WTC11 (cell line): ENCODE measurements around the gene E2F4. TPM values are rescaled to one million over a fixed set of nuclear protein-coding genes. Genes with fewer than 3 reads are reported as not detected.
A peak's percentile ranks its signal among the peaks of the same experiment; 100 is the strongest.

ENCODE experiments used
- ATAC-seq: fragments of 200-7000 bp; cut with Tn5 transposase; 2 replicates; pipeline ENCODE4 v1.10.0; 2021; ENCODE audit warnings: mild to moderate bottlenecking, moderate library complexity
- CTCF ChIA-PET: fragments of 300-600 bp; sonication (Branson Sonifier 250); formaldehyde crosslinking; loops from one replicate; lab custom pipeline; 2021; ENCODE audit warnings: antibody characterized with exemption; lab: Charles Lee
- POLR2A ChIA-PET: fragments of 350-600 bp; sonication (Branson Sonifier 250); formaldehyde crosslinking; loops from one replicate; lab custom pipeline; 2021; ENCODE audit warnings: antibody characterized with exemption; lab: Charles Lee
- DNase-seq: peaks from one replicate; pipeline ENCODE4 v3.0.0; 2021; ENCODE audit warnings: low spot score
- H3K27ac Mint-ChIP-seq: 2 replicates; pipeline ENCODE4 v1.8.0; 2021; ENCODE audit warnings: mixed read lengths
- H3K27me3 Mint-ChIP-seq: 2 replicates; pipeline ENCODE4 v1.8.0; 2021; ENCODE audit warnings: low read depth, mild to moderate bottlenecking, moderate library complexity, mixed read lengths
- H3K36me3 Mint-ChIP-seq: 2 replicates; pipeline ENCODE4 v1.8.0; 2021; ENCODE audit warnings: mixed read lengths
- H3K4me1 Mint-ChIP-seq: 2 replicates; pipeline ENCODE4 v1.8.0; 2022; ENCODE audit warnings: mixed read lengths
- H3K4me3 Mint-ChIP-seq: 2 replicates; pipeline ENCODE4 v1.8.0; 2021; ENCODE audit warnings: mild to moderate bottlenecking, moderate library complexity, mixed read lengths
- H3K9me3 Mint-ChIP-seq: 2 replicates; pipeline ENCODE4 v1.8.0; 2021; ENCODE audit warnings: mixed read lengths
- ATF1 ChIP-seq: sonication (generic); formaldehyde crosslinking; IDR thresholded peaks from 2 replicates; pipeline ENCODE4 v1.8.1; 2023; ENCODE audit warnings: mild to moderate bottlenecking, moderate library complexity, missing genetic modification reagents
- CREM ChIP-seq: sonication (generic); formaldehyde crosslinking; IDR thresholded peaks from 2 replicates; pipeline ENCODE4 v1.8.1; 2022; ENCODE audit warnings: mild to moderate bottlenecking, missing genetic modification reagents, moderate library complexity
- EMX1 ChIP-seq: fragments of 250-450 bp; sonication (Bioruptor Pico); IDR thresholded peaks from 2 replicates; pipeline ENCODE4 v1.8.0; 2021; ENCODE audit warnings: mild to moderate bottlenecking
- FOXK1 ChIP-seq: sonication (generic); formaldehyde crosslinking; IDR thresholded peaks from 2 replicates; pipeline ENCODE4 v1.8.0; 2022; ENCODE audit warnings: mild to moderate bottlenecking, moderate library complexity, missing genetic modification reagents
- FOXP1 ChIP-seq: sonication (generic); formaldehyde crosslinking; IDR thresholded peaks from 2 replicates; pipeline ENCODE4 v1.8.0; 2022; ENCODE audit warnings: missing genetic modification reagents, mild to moderate bottlenecking, moderate library complexity, borderline replicate concordance
- GTF2I ChIP-seq: fragments of 250-450 bp; sonication (Bioruptor Pico); conservative IDR thresholded peaks from 2 replicates; pipeline ENCODE4 v1.4.0; 2021; ENCODE audit warnings: mild to moderate bottlenecking
- RORB ChIP-seq: fragments of 250-450 bp; sonication (Bioruptor Pico); IDR thresholded peaks from 2 replicates; pipeline ENCODE4 v1.9.0; 2021; ENCODE audit warnings: mild to moderate bottlenecking
- SP1 ChIP-seq: sonication (generic); formaldehyde crosslinking; conservative IDR thresholded peaks from 2 replicates; pipeline ENCODE4 v1.8.1; 2022; ENCODE audit warnings: missing genetic modification reagents
- TEAD4 ChIP-seq: sonication (generic); formaldehyde crosslinking; IDR thresholded peaks from 2 replicates; pipeline ENCODE4 v1.8.0; 2022; ENCODE audit warnings: mild to moderate bottlenecking, missing genetic modification reagents
- TP53 ChIP-seq: sonication (generic); formaldehyde crosslinking; IDR thresholded peaks from 2 replicates; pipeline ENCODE4 v1.8.1; 2023; ENCODE audit warnings: mild to moderate bottlenecking, missing genetic modification reagents
- ZNF671 ChIP-seq: fragments of 250-450 bp; sonication (Bioruptor Pico); IDR thresholded peaks from 2 replicates; pipeline ENCODE4 v1.8.0; 2021; ENCODE audit warnings: mild to moderate bottlenecking
- total RNA-seq: library from RNA; stranded (reverse); gene quantifications from 3 replicates; pipeline ENCODE4 v1.2.3, GENCODE V29; 2021
- TF ChIP-seq, protein P1 (sequence below): sonication (generic); formaldehyde crosslinking; IDR thresholded peaks from 2 replicates; pipeline ENCODE4 v1.8.0; 2022; ENCODE audit warnings: mild to moderate bottlenecking, missing genetic modification reagents
- TF ChIP-seq, protein P2 (sequence below): sonication (generic); formaldehyde crosslinking; conservative IDR thresholded peaks from 2 replicates; pipeline ENCODE4 v1.8.1; 2022; ENCODE audit warnings: mild to moderate bottlenecking, missing genetic modification reagents
- TF ChIP-seq, protein P3 (sequence below): sonication (generic); formaldehyde crosslinking; IDR thresholded peaks from 2 replicates; pipeline ENCODE4 v1.8.1; 2023; ENCODE audit warnings: mild to moderate bottlenecking, moderate library complexity, missing genetic modification reagents
- TF ChIP-seq, protein P4 (sequence below): sonication (generic); formaldehyde crosslinking; IDR thresholded peaks from 2 replicates; pipeline ENCODE4 v1.8.0; 2022; ENCODE audit warnings: mild to moderate bottlenecking, missing genetic modification reagents
- TF ChIP-seq, protein P5 (sequence below): sonication (generic); formaldehyde crosslinking; IDR thresholded peaks from 2 replicates; pipeline ENCODE4 v1.8.1; 2022; ENCODE audit warnings: missing genetic modification reagents, borderline replicate concordance
- TF ChIP-seq, protein P6 (sequence below): sonication (generic); formaldehyde crosslinking; IDR thresholded peaks from 2 replicates; pipeline ENCODE4 v1.8.1; 2022; ENCODE audit warnings: mild to moderate bottlenecking, missing genetic modification reagents, moderate library complexity, borderline replicate concordance
- TF ChIP-seq, protein P7 (sequence below): sonication (generic); formaldehyde crosslinking; IDR thresholded peaks from 2 replicates; pipeline ENCODE4 v1.8.0; 2022; ENCODE audit warnings: missing genetic modification reagents
- TF ChIP-seq, protein P8 (sequence below): fragments of 250-450 bp; sonication (Bioruptor Pico); IDR thresholded peaks from 2 replicates; pipeline ENCODE4 v1.9.0; 2021; ENCODE audit warnings: mild to moderate bottlenecking, borderline replicate concordance

E2F4 gene
- total RNA-seq, 1 experiment from 2014 or later: 85.0 TPM

DNA sequence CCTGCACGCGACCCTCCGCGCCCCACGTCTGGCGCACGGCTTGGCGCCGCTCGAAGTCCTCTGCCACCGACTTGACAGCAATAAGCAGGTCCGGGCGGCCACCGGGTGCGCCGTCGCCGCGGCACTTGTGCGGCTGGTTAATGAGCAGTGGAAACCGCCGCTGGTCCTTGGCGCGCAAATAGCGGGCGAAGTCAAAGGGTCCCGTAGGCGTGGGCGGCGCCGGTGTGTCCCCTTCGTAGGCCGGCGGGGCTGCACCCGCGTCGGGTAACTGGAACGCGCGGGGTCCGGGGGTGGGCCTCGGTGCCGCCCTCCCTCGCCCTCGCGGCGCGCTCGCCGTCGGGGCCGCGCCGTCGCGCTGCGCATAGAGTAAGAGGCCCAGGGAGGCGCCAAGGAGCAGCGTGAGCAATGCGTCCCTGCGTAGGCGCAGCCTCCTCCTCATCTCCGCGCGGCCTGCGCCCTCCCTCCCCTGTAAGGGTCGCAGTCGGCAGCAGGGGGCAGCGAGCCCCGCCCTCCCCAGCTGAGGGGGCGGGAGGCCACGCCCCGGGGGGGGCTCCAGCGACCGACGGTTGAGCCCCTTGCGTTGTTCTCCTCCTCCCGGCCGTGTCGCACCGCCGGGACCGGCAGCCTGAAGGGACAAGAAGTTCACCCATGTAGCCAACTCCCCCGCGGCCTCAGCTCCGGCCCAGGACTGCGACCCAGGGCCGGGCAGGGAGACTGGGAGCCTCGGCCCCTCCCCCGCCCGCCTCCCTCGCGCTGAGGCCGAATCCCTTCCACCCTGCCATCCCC, 41.7 kb upstream of the E2F4 start (continued):
- peak; percentile 18; the same call in 1 of the 2 replicates for TF ChIP-seq EMX1 (CRISPR knock-in tag)
- TF ChIP-seq, protein P1, sequence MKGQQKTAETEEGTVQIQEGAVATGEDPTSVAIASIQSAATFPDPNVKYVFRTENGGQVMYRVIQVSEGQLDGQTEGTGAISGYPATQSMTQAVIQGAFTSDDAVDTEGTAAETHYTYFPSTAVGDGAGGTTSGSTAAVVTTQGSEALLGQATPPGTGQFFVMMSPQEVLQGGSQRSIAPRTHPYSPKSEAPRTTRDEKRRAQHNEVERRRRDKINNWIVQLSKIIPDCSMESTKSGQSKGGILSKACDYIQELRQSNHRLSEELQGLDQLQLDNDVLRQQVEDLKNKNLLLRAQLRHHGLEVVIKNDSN: no peak
- TF ChIP-seq SP1 (CRISPR knock-in tag): peak; percentile 50
- TF ChIP-seq, protein P2, sequence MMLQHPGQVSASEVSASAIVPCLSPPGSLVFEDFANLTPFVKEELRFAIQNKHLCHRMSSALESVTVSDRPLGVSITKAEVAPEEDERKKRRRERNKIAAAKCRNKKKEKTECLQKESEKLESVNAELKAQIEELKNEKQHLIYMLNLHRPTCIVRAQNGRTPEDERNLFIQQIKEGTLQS (CRISPR knock-in tag): 0 out of 2 replicates have a peak, but pooled peaks have one; percentile 46
- TF ChIP-seq, protein P3, sequence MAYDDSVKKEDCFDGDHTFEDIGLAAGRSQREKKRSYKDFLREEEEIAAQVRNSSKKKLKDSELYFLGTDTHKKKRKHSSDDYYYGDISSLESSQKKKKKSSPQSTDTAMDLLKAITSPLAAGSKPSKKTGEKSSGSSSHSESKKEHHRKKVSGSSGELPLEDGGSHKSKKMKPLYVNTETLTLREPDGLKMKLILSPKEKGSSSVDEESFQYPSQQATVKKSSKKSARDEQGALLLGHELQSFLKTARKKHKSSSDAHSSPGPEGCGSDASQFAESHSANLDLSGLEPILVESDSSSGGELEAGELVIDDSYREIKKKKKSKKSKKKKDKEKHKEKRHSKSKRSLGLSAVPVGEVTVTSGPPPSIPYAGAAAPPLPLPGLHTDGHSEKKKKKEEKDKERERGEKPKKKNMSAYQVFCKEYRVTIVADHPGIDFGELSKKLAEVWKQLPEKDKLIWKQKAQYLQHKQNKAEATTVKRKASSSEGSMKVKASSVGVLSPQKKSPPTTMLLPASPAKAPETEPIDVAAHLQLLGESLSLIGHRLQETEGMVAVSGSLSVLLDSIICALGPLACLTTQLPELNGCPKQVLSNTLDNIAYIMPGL (CRISPR knock-in tag): peak; percentile 90
- no peak for TF ChIP-seq ATF1
- peak; percentile 92 for TF ChIP-seq FOXP1 (CRISPR knock-in tag)
- TF ChIP-seq GTF2I (CRISPR knock-in tag): no peak
- peak; percentile 12; the same call in 1 of the 2 replicates for TF ChIP-seq CREM (CRISPR knock-in tag)
- TF ChIP-seq FOXK1: 0 out of 2 replicates have a peak, but pooled peaks have one; percentile 17
- TF ChIP-seq, protein P4, sequence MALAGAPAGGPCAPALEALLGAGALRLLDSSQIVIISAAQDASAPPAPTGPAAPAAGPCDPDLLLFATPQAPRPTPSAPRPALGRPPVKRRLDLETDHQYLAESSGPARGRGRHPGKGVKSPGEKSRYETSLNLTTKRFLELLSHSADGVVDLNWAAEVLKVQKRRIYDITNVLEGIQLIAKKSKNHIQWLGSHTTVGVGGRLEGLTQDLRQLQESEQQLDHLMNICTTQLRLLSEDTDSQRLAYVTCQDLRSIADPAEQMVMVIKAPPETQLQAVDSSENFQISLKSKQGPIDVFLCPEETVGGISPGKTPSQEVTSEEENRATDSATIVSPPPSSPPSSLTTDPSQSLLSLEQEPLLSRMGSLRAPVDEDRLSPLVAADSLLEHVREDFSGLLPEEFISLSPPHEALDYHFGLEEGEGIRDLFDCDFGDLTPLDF (CRISPR knock-in tag): no peak
- TF ChIP-seq, protein P5, sequence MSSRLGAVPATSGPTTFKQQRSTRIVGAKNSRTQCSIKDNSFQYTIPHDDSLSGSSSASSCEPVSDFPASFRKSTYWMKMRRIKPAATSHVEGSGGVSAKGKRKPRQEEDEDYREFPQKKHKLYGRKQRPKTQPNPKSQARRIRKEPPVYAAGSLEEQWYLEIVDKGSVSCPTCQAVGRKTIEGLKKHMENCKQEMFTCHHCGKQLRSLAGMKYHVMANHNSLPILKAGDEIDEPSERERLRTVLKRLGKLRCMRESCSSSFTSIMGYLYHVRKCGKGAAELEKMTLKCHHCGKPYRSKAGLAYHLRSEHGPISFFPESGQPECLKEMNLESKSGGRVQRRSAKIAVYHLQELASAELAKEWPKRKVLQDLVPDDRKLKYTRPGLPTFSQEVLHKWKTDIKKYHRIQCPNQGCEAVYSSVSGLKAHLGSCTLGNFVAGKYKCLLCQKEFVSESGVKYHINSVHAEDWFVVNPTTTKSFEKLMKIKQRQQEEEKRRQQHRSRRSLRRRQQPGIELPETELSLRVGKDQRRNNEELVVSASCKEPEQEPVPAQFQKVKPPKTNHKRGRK (CRISPR knock-in tag): no peak

DNA sequence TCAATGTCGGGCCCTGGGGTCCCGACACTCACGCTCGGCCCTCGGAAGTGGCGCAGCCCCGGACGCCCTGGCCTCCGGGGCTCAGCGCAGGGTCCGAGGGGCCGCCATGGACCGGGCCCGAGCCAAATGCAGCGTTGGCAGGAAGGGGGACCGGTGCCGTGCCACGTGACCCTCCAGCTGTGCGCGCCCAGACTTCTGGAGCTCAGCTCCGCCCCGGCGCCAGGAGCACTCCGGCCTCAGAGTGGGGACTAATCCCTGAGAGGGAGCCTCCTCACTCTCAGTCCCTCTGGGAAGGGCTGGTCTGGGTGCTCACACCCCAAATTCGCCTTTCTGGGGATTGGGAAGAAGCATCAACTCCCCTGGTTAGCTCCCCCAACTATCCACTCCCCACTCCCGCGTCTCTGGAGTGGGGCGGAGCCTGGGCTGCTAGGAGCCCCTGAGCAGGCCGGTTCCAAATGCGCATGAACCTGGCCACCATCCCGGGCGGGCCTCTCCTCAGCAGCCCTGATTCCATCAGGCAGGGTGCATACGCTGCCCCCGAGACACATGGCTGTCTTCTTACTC, 41.0 kb upstream of the E2F4 start, which contains the start of gene B3GNT9:
TSS of gene B3GNT9 (minus strand) at position 166 of the 564 bp plus-strand sequence. CDS start 513 bp downstream, outside the sequence.
- POLR2A ChIA-PET: interaction anchor here (0.9 to 1.1 kb wide), 3 partner anchors 19 to 193 kb away, joined by 3 to 4 read pairs (median 3); partner anchors contain the start of gene NOL3
- Mint-ChIP-seq H3K27me3 (peaks cover 58% of the 10 kb centered on the region), H3K27ac (no peak within 1 kb of the TSS), H3K36me3 (peaks cover 12% of the 10 kb centered on the region), H3K9me3 (no peaks in the 10 kb centered on the region), H3K4me3 (peak within 1 kb of the TSS; percentile 75), H3K4me1 (peaks cover 8% of the 10 kb centered on the region)
- peak; percentile 77 for DNase-seq
- peak; percentile 36 for ATAC-seq
- CTCF ChIA-PET: interaction anchor here (0.7 to 15.3 kb wide), 24 partner anchors 9 to 249 kb away, joined by 3 to 386 read pairs (median 5); partner anchors contain the start of genes CES3, ELMO3, FBXL8 and FHOD1
- TF ChIP-seq, protein P6, sequence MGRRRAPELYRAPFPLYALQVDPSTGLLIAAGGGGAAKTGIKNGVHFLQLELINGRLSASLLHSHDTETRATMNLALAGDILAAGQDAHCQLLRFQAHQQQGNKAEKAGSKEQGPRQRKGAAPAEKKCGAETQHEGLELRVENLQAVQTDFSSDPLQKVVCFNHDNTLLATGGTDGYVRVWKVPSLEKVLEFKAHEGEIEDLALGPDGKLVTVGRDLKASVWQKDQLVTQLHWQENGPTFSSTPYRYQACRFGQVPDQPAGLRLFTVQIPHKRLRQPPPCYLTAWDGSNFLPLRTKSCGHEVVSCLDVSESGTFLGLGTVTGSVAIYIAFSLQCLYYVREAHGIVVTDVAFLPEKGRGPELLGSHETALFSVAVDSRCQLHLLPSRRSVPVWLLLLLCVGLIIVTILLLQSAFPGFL (CRISPR knock-in tag): 0 out of 2 replicates have a peak, but pooled peaks have one; percentile 18
- TF ChIP-seq TP53 (CRISPR knock-in tag) (peak; percentile 19; the same call in 1 of the 2 replicates), ZNF671 (CRISPR knock-in tag) (no peak), RORB (CRISPR knock-in tag) (no peak), EMX1 (CRISPR knock-in tag) (no peak), TEAD4 (CRISPR knock-in tag) (no peak)
- TF ChIP-seq, protein P7, sequence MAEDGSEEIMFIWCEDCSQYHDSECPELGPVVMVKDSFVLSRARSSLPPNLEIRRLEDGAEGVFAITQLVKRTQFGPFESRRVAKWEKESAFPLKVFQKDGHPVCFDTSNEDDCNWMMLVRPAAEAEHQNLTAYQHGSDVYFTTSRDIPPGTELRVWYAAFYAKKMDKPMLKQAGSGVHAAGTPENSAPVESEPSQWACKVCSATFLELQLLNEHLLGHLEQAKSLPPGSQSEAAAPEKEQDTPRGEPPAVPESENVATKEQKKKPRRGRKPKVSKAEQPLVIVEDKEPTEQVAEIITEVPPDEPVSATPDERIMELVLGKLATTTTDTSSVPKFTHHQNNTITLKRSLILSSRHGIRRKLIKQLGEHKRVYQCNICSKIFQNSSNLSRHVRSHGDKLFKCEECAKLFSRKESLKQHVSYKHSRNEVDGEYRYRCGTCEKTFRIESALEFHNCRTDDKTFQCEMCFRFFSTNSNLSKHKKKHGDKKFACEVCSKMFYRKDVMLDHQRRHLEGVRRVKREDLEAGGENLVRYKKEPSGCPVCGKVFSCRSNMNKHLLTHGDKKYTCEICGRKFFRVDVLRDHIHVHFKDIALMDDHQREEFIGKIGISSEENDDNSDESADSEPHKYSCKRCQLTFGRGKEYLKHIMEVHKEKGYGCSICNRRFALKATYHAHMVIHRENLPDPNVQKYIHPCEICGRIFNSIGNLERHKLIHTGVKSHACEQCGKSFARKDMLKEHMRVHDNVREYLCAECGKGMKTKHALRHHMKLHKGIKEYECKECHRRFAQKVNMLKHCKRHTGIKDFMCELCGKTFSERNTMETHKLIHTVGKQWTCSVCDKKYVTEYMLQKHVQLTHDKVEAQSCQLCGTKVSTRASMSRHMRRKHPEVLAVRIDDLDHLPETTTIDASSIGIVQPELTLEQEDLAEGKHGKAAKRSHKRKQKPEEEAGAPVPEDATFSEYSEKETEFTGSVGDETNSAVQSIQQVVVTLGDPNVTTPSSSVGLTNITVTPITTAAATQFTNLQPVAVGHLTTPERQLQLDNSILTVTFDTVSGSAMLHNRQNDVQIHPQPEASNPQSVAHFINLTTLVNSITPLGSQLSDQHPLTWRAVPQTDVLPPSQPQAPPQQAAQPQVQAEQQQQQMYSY (CRISPR knock-in tag): no peak
- TF ChIP-seq, protein P8, sequence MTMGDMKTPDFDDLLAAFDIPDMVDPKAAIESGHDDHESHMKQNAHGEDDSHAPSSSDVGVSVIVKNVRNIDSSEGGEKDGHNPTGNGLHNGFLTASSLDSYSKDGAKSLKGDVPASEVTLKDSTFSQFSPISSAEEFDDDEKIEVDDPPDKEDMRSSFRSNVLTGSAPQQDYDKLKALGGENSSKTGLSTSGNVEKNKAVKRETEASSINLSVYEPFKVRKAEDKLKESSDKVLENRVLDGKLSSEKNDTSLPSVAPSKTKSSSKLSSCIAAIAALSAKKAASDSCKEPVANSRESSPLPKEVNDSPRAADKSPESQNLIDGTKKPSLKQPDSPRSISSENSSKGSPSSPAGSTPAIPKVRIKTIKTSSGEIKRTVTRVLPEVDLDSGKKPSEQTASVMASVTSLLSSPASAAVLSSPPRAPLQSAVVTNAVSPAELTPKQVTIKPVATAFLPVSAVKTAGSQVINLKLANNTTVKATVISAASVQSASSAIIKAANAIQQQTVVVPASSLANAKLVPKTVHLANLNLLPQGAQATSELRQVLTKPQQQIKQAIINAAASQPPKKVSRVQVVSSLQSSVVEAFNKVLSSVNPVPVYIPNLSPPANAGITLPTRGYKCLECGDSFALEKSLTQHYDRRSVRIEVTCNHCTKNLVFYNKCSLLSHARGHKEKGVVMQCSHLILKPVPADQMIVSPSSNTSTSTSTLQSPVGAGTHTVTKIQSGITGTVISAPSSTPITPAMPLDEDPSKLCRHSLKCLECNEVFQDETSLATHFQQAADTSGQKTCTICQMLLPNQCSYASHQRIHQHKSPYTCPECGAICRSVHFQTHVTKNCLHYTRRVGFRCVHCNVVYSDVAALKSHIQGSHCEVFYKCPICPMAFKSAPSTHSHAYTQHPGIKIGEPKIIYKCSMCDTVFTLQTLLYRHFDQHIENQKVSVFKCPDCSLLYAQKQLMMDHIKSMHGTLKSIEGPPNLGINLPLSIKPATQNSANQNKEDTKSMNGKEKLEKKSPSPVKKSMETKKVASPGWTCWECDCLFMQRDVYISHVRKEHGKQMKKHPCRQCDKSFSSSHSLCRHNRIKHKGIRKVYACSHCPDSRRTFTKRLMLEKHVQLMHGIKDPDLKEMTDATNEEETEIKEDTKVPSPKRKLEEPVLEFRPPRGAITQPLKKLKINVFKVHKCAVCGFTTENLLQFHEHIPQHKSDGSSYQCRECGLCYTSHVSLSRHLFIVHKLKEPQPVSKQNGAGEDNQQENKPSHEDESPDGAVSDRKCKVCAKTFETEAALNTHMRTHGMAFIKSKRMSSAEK (CRISPR knock-in tag): no peak
